T-cell (primary cell): ENCODE results near the gene AHCYL1. TPM values are rescaled to one million over a fixed set of nuclear protein-coding genes. Genes with fewer than 3 reads are reported as not detected.

Experiments
- ATAC-seq, 4 experiments: fragments of 200-7000 bp in 3 of 4; fragments of 150-1000 bp in 1 of 4; cut with Tn5 transposase; replicated peaks in 1 of 4; 1 replicate in 3 of 4; 2 replicates in 1 of 4; pipeline ENCODE4 v1.10.0; 2021; ENCODE audit warnings: moderate library complexity in 3 of 4, mild to moderate bottlenecking in 2 of 4, moderate number of reproducible peaks in 1 of 4
- CTCF ChIA-PET, 2 donors: fragments of 300-600 bp; sonication (Branson Sonifier 250); formaldehyde crosslinking; loops; one replicate each; lab custom pipeline; 2022; ENCODE audit warnings: antibody characterized with exemption in 2 of 2; lab: Charles Lee
- POLR2A ChIA-PET, 2 donors: fragments of 300-600 bp; sonication (Branson Sonifier 250); formaldehyde crosslinking; loops; one replicate each; lab custom pipeline; 2022; ENCODE audit warnings: antibody characterized with exemption in 2 of 2; lab: Charles Lee
- DNase-seq, 35 experiments: peaks; one replicate each; pipeline versions ENCODE4 v3.0.0 to v3.0.0-alpha.2; 2013 to 2023
- H3K27ac ChIP-seq: one replicate; pipeline ENCODE4 v1.5.1; 2013; ENCODE audit warnings: low read length
- H3K27me3 ChIP-seq, 2 experiments: replicated peaks in 1 of 2; 1 replicate in 1 of 2; 2 replicates in 1 of 2; pipeline versions ENCODE4 v1.6.1 to v1.7.0; 2013; ENCODE audit warnings: low read length in 1 of 2, mixed read lengths in 1 of 2; ENCODE audit not compliant: control insufficient read depth in 2 of 2, insufficient read depth in 2 of 2; ENCODE audit errors: extremely low read depth in 1 of 2
- H3K36me3 ChIP-seq, 2 donors: 1 replicate in 1 of 2; 2 replicates in 1 of 2; pipeline versions ENCODE4 v1.6.1 to v1.7.0; 2013; ENCODE audit warnings: low read length in 1 of 2; ENCODE audit not compliant: control insufficient read depth in 2 of 2, insufficient read depth in 1 of 2; ENCODE audit errors: extremely low read depth in 1 of 2
- H3K4me1 ChIP-seq, 2 experiments: 1 replicate in 1 of 2; 2 replicates in 1 of 2; pipeline versions ENCODE4 v1.6.1 to v1.7.0; 2013; ENCODE audit warnings: low read length in 2 of 2, mixed read lengths in 1 of 2; ENCODE audit not compliant: insufficient read depth in 2 of 2, control insufficient read depth in 1 of 2; ENCODE audit errors: extremely low read depth in 1 of 2
- H3K4me3 ChIP-seq, 2 donors: 1 replicate in 1 of 2; 2 replicates in 1 of 2; pipeline versions ENCODE4 v1.5.1 to v1.7.0; 2013; ENCODE audit warnings: mild to moderate bottlenecking in 2 of 2, low read length in 1 of 2, moderate library complexity in 1 of 2; ENCODE audit not compliant: control insufficient read depth in 1 of 2; ENCODE audit errors: extremely low read depth in 1 of 2
- H3K9me3 ChIP-seq: 2 replicates; pipeline ENCODE4 v1.7.0; 2013
- H3K27ac Mint-ChIP-seq, 2 donors: one replicate each; pipeline ENCODE4 v1.8.0; 2020 to 2021; ENCODE audit warnings: mild to moderate bottlenecking in 2 of 2, mixed read lengths in 2 of 2
- H3K27me3 Mint-ChIP-seq, 2 donors: one replicate each; pipeline ENCODE4 v1.8.0; 2021 to 2022; ENCODE audit warnings: mixed read lengths in 2 of 2
- H3K36me3 Mint-ChIP-seq: one replicate; pipeline ENCODE4 v1.8.0; 2021; ENCODE audit warnings: mixed read lengths
- H3K4me1 Mint-ChIP-seq, 3 donors: one replicate each; pipeline ENCODE4 v1.8.0; 2020 to 2022; ENCODE audit warnings: mixed read lengths in 3 of 3, mild to moderate bottlenecking in 1 of 3
- H3K4me3 Mint-ChIP-seq, 3 donors: one replicate each; pipeline ENCODE4 v1.8.0; 2020 to 2022; ENCODE audit warnings: mild to moderate bottlenecking in 3 of 3, mixed read lengths in 3 of 3, moderate library complexity in 3 of 3
- H3K9me3 Mint-ChIP-seq, 3 donors: one replicate each; pipeline ENCODE4 v1.8.0; 2020 to 2022; ENCODE audit warnings: mixed read lengths in 3 of 3
- WGBS: methylation state at CpG from one replicate; pipeline ENCODE4 v1.1.5; 2013; ENCODE audit warnings: missing lambda C conversion rate; ENCODE audit not compliant: insufficient coverage; 5-methylcytosine and 5-hydroxymethylcytosine counted together
- total RNA-seq, 35 experiments: library from RNA in 6 of 35; stranded (reverse) in 6 of 35; fragments of 120-200 nt in 1 of 35; gene quantifications; one replicate each; pipeline versions ENCODE4 v1.2.1 to v1.2.4 and lab custom pipeline; 2013 to 2026

Gene AHCYL1
- total RNA-seq, 5 donors from 2014 or later (not counting 1 experiment from before 2014, with no cell fraction given), result 23.0 to 41.6 (median 38.9) TPM

GRCh38 chr1:109983380-109984189 lies 980 bp upstream of the AHCYL1 start:
- ChIA-PET CTCF (interaction anchor here (0.5 to 10.6 kb wide), 31 partner anchors 9 to 1024 kb away, joined by 3 to 254 read pairs (median 6); partner anchors contain the start of genes AMPD2 (in 1 of the 2), GNAI3 (in 1 of the 2), GNAT2 (in 1 of the 2) and STRIP1 (in 1 of the 2)), POLR2A (interaction anchor here (1.5 to 1.6 kb wide), 2 partner anchors 207 to 209 kb away, joined by 5 to 13 read pairs; no protein-coding TSS in a partner anchor)
- Histone ChIP-seq H3K4me1 (peaks cover 13 to 17% of the 10 kb centered on the region in 2 experiments), H3K27me3 (peaks cover 0 to 5% of the 10 kb centered on the region in 2 experiments), H3K9me3 (no peaks in the 10 kb centered on the region), H3K36me3 (no peaks in the 10 kb centered on the region), H3K27ac (no peak overlapping the region), H3K4me3 (no peak overlapping the region)
- no peak for ATAC-seq
- Mint-ChIP-seq H3K27me3 (peaks cover 0 to 4% of the 10 kb centered on the region in 2 donors), H3K9me3 (no peaks in the 10 kb centered on the region), H3K27ac (peak overlapping the region in 1 of 2 donors; percentile 36), H3K4me3 (peak overlapping the region in 2 of 3 donors; percentile 97 to 98), H3K36me3 (peaks cover 5% of the 10 kb centered on the region), H3K4me1 (peaks cover 28 to 39% (median 37%) of the 10 kb centered on the region in 3 donors)
- WGBS, result 93% methylated on average over 3 of the region's 5 CpGs
- DNase-seq, result peak in 1 of 35 experiments; percentile 13

- POLR2A ChIA-PET, result interaction anchor here (1.5 to 1.6 kb wide), 2 partner anchors 207 to 210 kb away, joined by 5 to 13 read pairs; no protein-coding TSS in a partner anchor
- Histone ChIP-seq H3K27ac (peak overlapping the region; percentile 16), H3K4me3 (peak overlapping the region in 1 of 2 donors; percentile 87), H3K36me3 (no peaks in the 10 kb centered on the region), H3K9me3 (no peaks in the 10 kb centered on the region), H3K27me3 (peaks cover 0 to 1% of the 10 kb centered on the region in 2 experiments), H3K4me1 (peaks cover 13 to 17% of the 10 kb centered on the region in 2 experiments)
- peaks cover 28 to 43% (median 42%) of the 10 kb centered on the region in 3 donors for H3K4me1 Mint-ChIP-seq
- ATAC-seq, result peak in 1 of 4 experiments; percentile 9
- 40% methylated on average over 2 of the region's 7 CpGs for WGBS
- peak in 4 of 35 experiments; percentile 1 to 9 (median 6) for DNase-seq
- H3K4me3 Mint-ChIP-seq, result peak overlapping the region in 2 of 3 donors; percentile 97 to 98
- H3K9me3 Mint-ChIP-seq, result no peaks in the 10 kb centered on the region
- H3K36me3 Mint-ChIP-seq, result peaks cover 5% of the 10 kb centered on the region
- H3K27me3 Mint-ChIP-seq, result no peaks in the 10 kb centered on the region
- CTCF ChIA-PET, result interaction anchor here (0.6 to 10.6 kb wide), 29 partner anchors 9 to 482 kb away, joined by 3 to 254 read pairs (median 6); partner anchors contain the start of genes AMPD2 (in 1 of the 2), GNAI3 (in 1 of the 2), GNAT2 (in 1 of the 2) and STRIP1 (in 1 of the 2)
- no peak overlapping the region for H3K27ac Mint-ChIP-seq
Observed at GRCh38 chr1:109984190-109984455, 442 bp upstream of the AHCYL1 start.

- POLR2A ChIA-PET, result interaction anchor here (0.5 to 1.6 kb wide), 6 partner anchors 44 to 414 kb away, joined by 3 to 13 read pairs (median 4); partner anchors contain the start of gene RBM15 (in 1 of the 2)
- H3K27me3 Mint-ChIP-seq, result no peaks in the 10 kb centered on the region
- 0% methylated on average over 10 of the region's 22 CpGs for WGBS
- Histone ChIP-seq H3K4me3 (peak overlapping the region; percentile 87 to 88), H3K4me1 (peaks cover 13 to 17% of the 10 kb centered on the region in 2 experiments), H3K36me3 (no peaks in the 10 kb centered on the region), H3K27ac (peak overlapping the region; percentile 62), H3K27me3 (no peaks in the 10 kb centered on the region), H3K9me3 (no peaks in the 10 kb centered on the region)
- H3K4me3 Mint-ChIP-seq, result peak overlapping the region; percentile 97 to 98 (median 98)
- H3K36me3 Mint-ChIP-seq, result peaks cover 5% of the 10 kb centered on the region
- ATAC-seq (no peak), DNase-seq (peak in 1 of 35 experiments; percentile 14)
- peak overlapping the region; percentile 76 to 84 for H3K27ac Mint-ChIP-seq
- peaks cover 28 to 48% (median 43%) of the 10 kb centered on the region in 3 donors for H3K4me1 Mint-ChIP-seq
- CTCF ChIA-PET, result interaction anchor here (0.6 to 10.6 kb wide), 23 partner anchors 8 to 437 kb away, joined by 3 to 254 read pairs (median 6); partner anchors contain the start of genes GNAI3 (in 2 of the 2) and STRIP1 (in 1 of the 2)
- no peaks in the 10 kb centered on the region for H3K9me3 Mint-ChIP-seq
Observed at GRCh38 chr1:109985247-109986053, 885 bp downstream of the AHCYL1 start.

- POLR2A ChIA-PET, result interaction anchor here in 1 of 2 donors (0.6 to 0.9 kb wide), 2 partner anchors 44 to 413 kb away, joined by 3 to 4 read pairs; no protein-coding TSS in a partner anchor
- H3K27ac Mint-ChIP-seq, result no peak overlapping the region
Observed at GRCh38 chr1:109986054-109986444, 1.5 kb downstream of the AHCYL1 start.

GRCh38 chr1:109988349-109988914 lies 3.9 kb downstream of the AHCYL1 start:
- DNase-seq, result no peak
- H3K4me3 ChIP-seq, result no peak overlapping the region
- no peaks in the 10 kb centered on the region for H3K27me3 Mint-ChIP-seq
- H3K4me1 ChIP-seq, result peaks cover 13 to 17% of the 10 kb centered on the region in 2 experiments
- POLR2A ChIA-PET, result interaction anchor here in 1 of 2 donors (1.0 kb wide), 1 partner anchor 11 kb away, joined by 5 read pairs; no protein-coding TSS in a partner anchor
- H3K4me1 Mint-ChIP-seq, result peaks cover 41 to 58% (median 50%) of the 10 kb centered on the region in 3 donors
- no peaks in the 10 kb centered on the region for H3K27me3 ChIP-seq
- ATAC-seq, result no peak
- WGBS, result no CpG with 5 or more reads among the region's 3 CpGs
- no peaks in the 10 kb centered on the region for H3K9me3 ChIP-seq
- no peaks in the 10 kb centered on the region for H3K9me3 Mint-ChIP-seq
- peaks cover 7% of the 10 kb centered on the region for H3K36me3 Mint-ChIP-seq
- no peak overlapping the region for H3K27ac Mint-ChIP-seq
- peaks cover 0 to 3% of the 10 kb centered on the region in 2 donors for H3K36me3 ChIP-seq
- CTCF ChIA-PET, result interaction anchor here in 1 of 2 donors (0.6 to 1.1 kb wide), 2 partner anchors 19 to 211 kb away, joined by 3 to 6 read pairs; no protein-coding TSS in a partner anchor
- H3K4me3 Mint-ChIP-seq, result no peak overlapping the region
- no peak overlapping the region for H3K27ac ChIP-seq

More at GRCh38 chr1:109986054-109986444, 1.5 kb downstream of the AHCYL1 start:
- WGBS, result no CpG with 5 or more reads among the region's 3 CpGs
- CTCF ChIA-PET, result interaction anchor here (0.7 to 10.6 kb wide), 8 partner anchors 18 to 345 kb away, joined by 3 to 254 read pairs (median 20); partner anchors contain the start of gene STRIP1 (in 1 of the 2)
- Histone ChIP-seq H3K27me3 (no peaks in the 10 kb centered on the region), H3K9me3 (no peaks in the 10 kb centered on the region), H3K4me1 (peaks cover 13 to 17% of the 10 kb centered on the region in 2 experiments), H3K27ac (no peak overlapping the region), H3K4me3 (no peak overlapping the region), H3K36me3 (no peaks in the 10 kb centered on the region)
- H3K27me3 Mint-ChIP-seq, result no peaks in the 10 kb centered on the region
- H3K4me1 Mint-ChIP-seq, result peaks cover 32 to 51% (median 47%) of the 10 kb centered on the region in 3 donors
- peaks cover 5% of the 10 kb centered on the region for H3K36me3 Mint-ChIP-seq
- ATAC-seq (no peak), DNase-seq (no peak)
- no peaks in the 10 kb centered on the region for H3K9me3 Mint-ChIP-seq
- peak overlapping the region; percentile 97 to 98 (median 98) for H3K4me3 Mint-ChIP-seq
